Measurements from ENCODE around the gene NDUFS3. TPM values are rescaled to one million over a fixed set of nuclear protein-coding genes. Genes with fewer than 3 reads are reported as not detected.

The NDUFS3 gene
- polyA plus RNA-seq, 3 donors: 162 to 168 (median 166) TPM

DNA sequence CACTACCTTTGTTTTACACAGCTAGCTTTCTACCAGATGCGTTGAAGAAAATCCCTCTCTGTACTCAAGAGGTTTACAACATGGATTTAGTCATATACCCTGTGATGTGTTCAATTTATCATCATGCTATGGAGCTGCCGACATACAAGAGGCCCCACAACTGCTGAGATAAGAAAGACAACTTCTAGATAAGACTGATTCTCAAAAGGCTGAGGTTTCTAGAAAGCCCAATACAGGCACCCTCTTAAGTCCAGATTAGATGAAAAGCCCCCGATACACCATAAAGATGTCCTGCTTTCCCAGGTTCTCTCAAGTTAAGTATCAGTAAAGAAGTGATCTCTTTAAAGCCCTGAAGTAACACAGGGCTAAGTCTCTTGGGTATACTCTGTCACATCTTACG, 49.2 kb downstream of the NDUFS3 start:
- DNase-seq (ENCODE audit: low read depth in 3 of 3, low spot score in 2 of 3): no peak

DNA sequence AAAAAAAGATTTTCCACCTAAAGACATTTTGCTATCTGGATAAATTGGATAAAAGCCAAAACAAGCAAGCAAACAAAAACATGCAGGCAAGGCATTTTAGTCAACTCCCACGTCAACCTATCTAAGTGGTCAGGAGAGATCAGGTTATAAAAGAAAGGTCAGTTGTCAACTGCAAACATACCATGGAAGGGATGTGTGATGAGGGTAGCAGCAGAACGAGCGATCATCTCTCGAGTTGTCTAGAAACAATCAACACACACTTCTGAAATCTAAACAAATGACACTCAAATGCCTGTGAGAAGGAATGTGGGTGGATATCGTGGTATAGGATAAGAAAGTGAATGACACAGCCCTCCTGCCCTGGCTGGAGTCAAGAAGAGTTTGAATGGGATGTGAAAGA, 52.6 kb downstream of the NDUFS3 start:
- no peak for DNase-seq (ENCODE audit: low read depth in 3 of 3, low spot score in 2 of 3)

Other genes with a start within 250 kb of the NDUFS3 start
- under 1 TPM; 0.08 to 0.64 (median 0.18) TPM for gene MYBPC3, start 226.4 kb upstream of the NDUFS3 start, polyA plus RNA-seq (ENCODE audit: insufficient read length in 3 of 3)
- gene SPI1, start 200.5 kb upstream of the NDUFS3 start, polyA plus RNA-seq (ENCODE audit: insufficient read length in 3 of 3): 1 to 10 TPM; 2.5 to 3.7 (median 2.9) TPM
- gene SLC39A13, start 170.5 kb upstream of the NDUFS3 start, polyA plus RNA-seq (ENCODE audit: insufficient read length in 3 of 3): 10 to 100 TPM; 37.3 to 45.0 (median 39.8) TPM
- gene PSMC3, start 152.6 kb upstream of the NDUFS3 start, polyA plus RNA-seq (ENCODE audit: insufficient read length in 3 of 3): 100 to 1,000 TPM; 175 to 194 (median 176) TPM
- gene RAPSN, start 129.9 kb upstream of the NDUFS3 start, polyA plus RNA-seq (ENCODE audit: insufficient read length in 3 of 3): under 1 TPM in 2 of 3 donors, not detected in 1; 0.13 to 0.14 TPM
- gene CELF1, start 25.9 kb upstream of the NDUFS3 start, polyA plus RNA-seq (ENCODE audit: insufficient read length in 3 of 3): 10 to 100 TPM; 92.7 to 99.4 (median 98.1) TPM
- 10 to 100 TPM; 51.6 to 61.4 (median 55.3) TPM for gene PTPMT1, start 13.5 kb upstream of the NDUFS3 start, polyA plus RNA-seq (ENCODE audit: insufficient read length in 3 of 3)
- 10 to 100 TPM; 28.4 to 30.0 (median 29.8) TPM for gene KBTBD4, start 104 bp upstream of the NDUFS3 start, polyA plus RNA-seq (ENCODE audit: insufficient read length in 3 of 3)
- gene FAM180B, start 7.6 kb downstream of the NDUFS3 start, polyA plus RNA-seq (ENCODE audit: insufficient read length in 3 of 3): under 1 TPM in 2 of 3 donors, not detected in 1; 0.19 to 0.40 TPM
- gene C1QTNF4, start 15.3 kb downstream of the NDUFS3 start, polyA plus RNA-seq (ENCODE audit: insufficient read length in 3 of 3): 1 to 10 TPM; 4.5 to 6.3 (median 5.3) TPM
- gene MTCH2, start 63.5 kb downstream of the NDUFS3 start, polyA plus RNA-seq (ENCODE audit: insufficient read length in 3 of 3): 100 to 1,000 TPM; 121 to 136 (median 132) TPM
- gene AGBL2, start 136.3 kb downstream of the NDUFS3 start, polyA plus RNA-seq (ENCODE audit: insufficient read length in 3 of 3): 10 to 100 TPM in 1 of 3 donors, 1 to 10 TPM in 2; 7.1 to 10.6 (median 8.9) TPM
- gene FNBP4, start 188.3 kb downstream of the NDUFS3 start, polyA plus RNA-seq (ENCODE audit: insufficient read length in 3 of 3): 100 to 1,000 TPM in 1 of 3 donors, 10 to 100 TPM in 2; 89.9 to 114 (median 95.4) TPM